Measurements from ENCODE around the gene PDE1A.

The PDE1A gene

GRCh38 chr2:182321096-182321495 is 105.7 kb downstream of the PDE1A start:
- H3K27me3 ChIP-seq (replicated peaks): no peaks in the 10 kb centered on the region
- H3K4me3 ChIP-seq (ENCODE audit: low read depth, low read length): no peak overlapping the region
- DNase-seq: no peak
- H3K36me3 ChIP-seq (replicated peaks): no peaks in the 10 kb centered on the region
- no peak overlapping the region for H3K27ac ChIP-seq
- no peak for TF ChIP-seq CTCF (IDR thresholded peaks at IDR 0.05; ENCODE audit: low read depth, low read length, missing control alignments)
- in situ Hi-C loops (cut with HindIII; ENCODE audit: low pct_ligation_motif_present, low sequenced_read_pairs): no loop called here

- DNase-seq: no peak
- Histone ChIP-seq H3K36me3 (replicated peaks) (no peaks in the 10 kb centered on the region), H3K27me3 (replicated peaks) (no peaks in the 10 kb centered on the region), H3K27ac (no peak overlapping the region), H3K4me3 (ENCODE audit: low read depth, low read length) (no peak overlapping the region)
- in situ Hi-C loops (cut with HindIII; ENCODE audit: low pct_ligation_motif_present, low sequenced_read_pairs): no loop called here
- TF ChIP-seq CTCF (IDR thresholded peaks at IDR 0.05; ENCODE audit: low read depth, low read length, missing control alignments): no peak
These were observed 107.0 kb downstream of the PDE1A start for GRCh38 chr2:182319556-182320505.

GRCh38 chr2:182318466-182319220 is 108.2 kb downstream of the PDE1A start:
- in situ Hi-C loops (cut with HindIII; ENCODE audit: low pct_ligation_motif_present, low sequenced_read_pairs): no loop called here
- TF ChIP-seq CTCF (IDR thresholded peaks at IDR 0.05; ENCODE audit: low read depth, low read length, missing control alignments): no peak
- Histone ChIP-seq H3K27ac (no peak overlapping the region), H3K36me3 (replicated peaks) (no peaks in the 10 kb centered on the region), H3K4me3 (ENCODE audit: low read depth, low read length) (no peak overlapping the region), H3K27me3 (replicated peaks) (no peaks in the 10 kb centered on the region)
- no peak for DNase-seq

GRCh38 chr2:182316950-182317349 is 109.9 kb downstream of the PDE1A start:
- in situ Hi-C loops (cut with HindIII; ENCODE audit: low pct_ligation_motif_present, low sequenced_read_pairs): no loop called here
- H3K27ac ChIP-seq: no peak overlapping the region
- TF ChIP-seq CTCF (IDR thresholded peaks at IDR 0.05; ENCODE audit: low read depth, low read length, missing control alignments): no peak

GRCh38 chr2:182302972-182303371 is 123.9 kb downstream of the PDE1A start:
- TF ChIP-seq CTCF (IDR thresholded peaks at IDR 0.05; ENCODE audit: low read depth, low read length, missing control alignments): no peak
- Histone ChIP-seq H3K4me3 (ENCODE audit: low read depth, low read length) (no peak overlapping the region), H3K27me3 (replicated peaks) (no peaks in the 10 kb centered on the region), H3K36me3 (replicated peaks) (no peaks in the 10 kb centered on the region), H3K27ac (no peak overlapping the region)
- in situ Hi-C loops (cut with HindIII; ENCODE audit: low pct_ligation_motif_present, low sequenced_read_pairs): no loop called here
- DNase-seq: no peak

More at GRCh38 chr2:182316950-182317349, 109.9 kb downstream of the PDE1A start:
- Histone ChIP-seq H3K36me3 (replicated peaks) (no peaks in the 10 kb centered on the region), H3K4me3 (ENCODE audit: low read depth, low read length) (no peak overlapping the region), H3K27me3 (replicated peaks) (no peaks in the 10 kb centered on the region)
- no peak for DNase-seq

Data from brain microvascular endothelial cell (primary cell).